Measurements from ENCODE around the gene SFXN5.
"Not testable (repeated sequence)": the region's sequence is repeated elsewhere in the genome, so short reads cannot be mapped to it uniquely, and the experiment has no call there.

SFXN5 gene

DNA sequence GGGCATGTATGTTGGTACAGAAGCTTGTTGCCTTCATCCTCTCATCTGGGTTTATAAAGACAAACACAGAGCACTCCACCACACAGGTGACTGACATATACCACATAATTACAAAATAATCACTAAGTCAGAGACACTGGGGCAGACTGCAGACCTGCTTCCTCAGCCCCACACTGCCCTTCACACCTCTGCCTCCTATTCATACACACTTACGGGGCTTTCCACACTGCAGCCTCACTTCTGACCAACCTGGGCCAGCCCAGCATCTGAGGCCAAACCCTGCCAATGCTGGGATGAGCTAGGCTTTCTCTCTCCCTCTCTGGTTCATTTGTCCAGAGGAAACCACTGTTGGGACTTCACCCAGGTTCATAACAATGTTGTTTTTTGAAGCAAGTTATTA lies 149.7 kb downstream of the SFXN5 start:
- no peak for DNase-seq
- ATAC-seq, result no peak

DNA sequence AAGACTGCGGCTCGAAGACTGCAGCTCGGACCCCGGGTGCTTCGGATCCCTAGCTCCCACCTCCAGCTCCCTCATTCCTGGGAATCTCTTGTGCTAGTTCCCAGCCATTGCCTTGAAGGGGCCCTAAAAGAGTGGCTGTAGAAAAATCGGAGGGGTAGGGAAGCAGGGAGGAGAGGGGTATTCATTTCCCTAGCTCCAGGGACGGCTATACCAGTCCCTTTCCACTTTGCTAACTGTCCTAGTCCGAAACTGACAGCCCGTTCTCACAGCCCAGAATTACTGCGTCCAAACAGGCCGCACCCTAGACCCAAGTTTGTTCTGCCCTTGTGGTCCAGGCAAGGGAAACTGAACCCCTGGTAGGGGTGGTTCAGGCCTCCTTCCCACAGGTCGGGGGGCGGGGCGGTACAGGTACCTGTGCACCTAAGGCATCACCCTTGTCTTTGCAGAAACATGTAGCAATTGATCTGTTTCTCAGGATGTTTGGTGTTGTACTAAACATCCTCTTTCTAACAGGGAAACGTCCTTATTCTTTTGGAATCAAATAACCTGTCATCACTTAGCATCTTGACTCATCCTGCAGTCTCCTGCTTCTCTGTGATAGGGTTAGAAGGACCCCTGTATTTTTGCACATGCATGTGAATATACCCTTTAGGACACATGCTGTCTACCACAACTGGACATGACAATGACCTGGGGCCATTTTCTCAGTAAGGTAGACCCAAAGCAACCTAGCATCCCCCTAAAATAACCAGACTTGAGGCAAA lies 150.2 kb downstream of the SFXN5 start:
- ATAC-seq (no peak), DNase-seq (no peak)

DNA sequence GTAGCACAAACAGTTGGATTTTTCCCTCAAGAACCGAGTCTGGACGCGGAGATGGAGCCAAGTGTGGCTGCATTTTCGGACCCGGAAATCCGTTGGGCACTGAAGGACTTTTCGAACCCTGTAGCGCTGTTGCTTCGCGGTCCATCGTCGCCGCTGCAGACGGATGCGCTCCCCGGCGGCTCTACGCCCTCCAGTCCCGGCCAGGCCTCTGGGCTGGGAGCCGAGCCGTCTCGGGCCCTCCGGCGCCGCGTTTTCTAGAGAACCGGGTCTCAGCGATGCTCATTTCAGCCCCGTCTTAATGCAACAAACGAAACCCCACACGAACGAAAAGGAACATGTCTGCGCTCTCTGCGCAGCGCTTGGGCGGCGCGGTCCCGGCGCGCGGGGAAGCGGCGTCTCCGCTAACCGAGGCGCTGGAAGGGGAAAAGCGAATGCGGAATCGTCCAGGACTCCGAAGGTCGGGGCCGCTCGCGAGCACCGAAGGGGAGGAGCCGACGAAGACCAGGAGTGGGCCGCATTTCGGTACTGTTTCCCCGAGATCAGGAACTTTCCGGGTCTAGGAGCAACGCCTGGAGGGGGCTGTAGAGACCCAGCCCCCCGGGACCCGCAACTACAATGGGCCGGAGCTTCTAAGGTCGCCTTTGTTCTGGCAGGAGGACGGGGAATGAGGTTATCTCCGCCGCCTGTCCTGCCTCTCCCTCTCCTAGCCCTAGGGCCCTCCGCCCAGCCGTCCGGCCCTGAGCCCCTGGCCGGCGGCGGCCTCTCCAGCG lies 151.0 kb downstream of the SFXN5 start:
- peak; percentile 10 for ATAC-seq
- DNase-seq, result peak; percentile 35

DNA sequence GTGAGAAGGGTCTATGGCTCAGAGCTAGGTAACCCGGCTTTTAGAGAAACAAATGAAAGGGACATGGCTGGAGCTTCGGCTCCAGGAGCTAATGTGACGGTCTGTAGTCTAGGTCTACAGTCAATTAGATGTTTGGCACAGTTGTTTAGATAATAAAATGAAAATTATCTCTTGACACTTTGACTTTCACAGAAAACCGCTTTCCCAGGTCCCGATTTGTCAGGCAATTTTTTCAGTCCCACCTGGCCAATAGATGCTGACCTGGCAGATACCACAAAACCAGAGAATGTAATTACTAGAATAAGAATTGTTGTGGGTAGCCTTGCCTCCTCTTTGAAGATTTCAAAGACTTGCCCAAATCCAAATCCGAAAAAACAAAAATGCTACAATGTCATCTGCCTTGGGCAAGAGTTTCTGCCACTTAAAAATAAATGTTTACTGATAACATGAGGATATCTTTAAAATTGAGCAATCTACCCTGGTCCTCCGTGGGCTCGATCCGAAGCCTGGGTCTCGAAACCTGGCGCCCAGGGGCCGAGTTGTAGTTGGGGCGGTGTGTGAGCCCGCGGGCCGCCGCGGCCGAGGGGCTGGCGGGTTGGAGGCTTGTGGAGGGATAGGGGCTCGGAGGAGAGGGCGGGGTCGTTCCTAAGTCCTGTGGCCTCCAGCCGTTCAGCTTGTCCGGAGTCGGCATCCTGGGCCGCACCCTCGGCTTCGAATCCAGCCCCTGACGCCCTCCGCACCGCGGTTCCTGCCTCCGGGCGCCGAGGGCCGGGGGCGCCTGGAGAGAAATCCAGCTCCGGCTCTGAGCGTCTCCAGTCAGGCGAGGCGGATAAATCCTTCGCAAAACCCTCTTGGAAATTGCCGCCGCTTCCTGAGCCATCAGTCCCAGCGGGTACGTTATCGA lies 151.8 kb downstream of the SFXN5 start:
- ATAC-seq (no peak), DNase-seq (no peak)

DNA sequence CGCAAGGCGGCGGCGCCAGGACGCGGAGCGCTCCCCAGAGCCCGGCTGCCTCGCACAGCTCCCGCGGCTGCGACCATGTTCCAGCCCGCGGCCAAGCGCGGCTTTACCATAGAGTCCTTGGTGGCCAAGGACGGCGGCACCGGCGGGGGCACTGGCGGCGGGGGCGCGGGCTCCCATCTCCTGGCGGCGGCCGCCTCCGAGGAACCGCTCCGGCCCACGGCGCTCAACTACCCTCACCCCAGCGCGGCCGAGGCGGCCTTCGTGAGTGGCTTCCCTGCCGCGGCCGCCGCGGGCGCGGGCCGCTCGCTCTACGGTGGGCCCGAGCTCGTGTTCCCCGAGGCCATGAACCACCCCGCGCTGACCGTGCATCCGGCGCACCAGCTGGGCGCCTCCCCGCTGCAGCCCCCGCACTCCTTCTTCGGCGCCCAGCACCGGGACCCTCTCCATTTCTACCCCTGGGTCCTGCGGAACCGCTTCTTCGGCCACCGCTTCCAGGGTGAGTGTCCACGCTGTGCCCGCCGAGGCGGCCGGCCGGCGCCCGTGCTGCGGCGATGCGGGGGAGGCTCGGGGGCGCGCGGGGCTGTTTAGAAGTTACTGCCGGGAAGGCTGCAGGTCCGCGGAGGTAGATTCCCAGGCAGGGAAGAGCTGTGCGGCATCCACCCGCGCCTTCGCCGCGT lies 153.5 kb downstream of the SFXN5 start:
- DNase-seq (no peak), ATAC-seq (no peak)

GRCh38 chr2:72917138-72917876 lies 154.2 kb downstream of the SFXN5 start, which contains the start of gene EMX1:
Gene EMX1 (plus strand): TSS chr2:72917519. CDS start chr2:72917853, 334 bp downstream.
- ATAC-seq (peak; percentile 44), DNase-seq (peak; percentile 54)

DNA sequence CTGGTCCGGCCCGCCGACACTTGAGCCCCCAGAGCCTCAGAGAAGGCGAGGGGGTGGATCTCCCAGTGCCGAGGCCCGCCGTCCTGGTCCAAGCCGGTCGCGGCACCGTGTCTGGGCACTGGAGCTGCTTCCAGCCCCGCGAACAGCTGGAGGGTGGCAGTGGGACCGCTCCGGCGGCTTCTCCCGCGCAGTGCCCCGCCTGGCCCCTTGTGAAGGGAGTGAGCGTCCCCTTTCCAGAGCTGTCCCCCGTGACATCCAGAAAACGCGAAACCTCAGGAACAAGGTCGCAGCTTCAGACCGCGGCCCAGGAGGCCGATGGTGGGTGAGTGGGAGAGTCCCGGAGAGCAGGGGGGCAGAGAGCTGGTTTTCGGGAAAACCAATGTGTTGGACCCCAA lies 154.8 kb downstream of the SFXN5 start:
- DNase-seq, result no peak
- ATAC-seq, result no peak

- ATAC-seq, result peak; percentile 47
- DNase-seq, result peak; percentile 54
These were observed 155.4 kb downstream of the SFXN5 start for GRCh38 chr2:72915907-72916742.

DNA sequence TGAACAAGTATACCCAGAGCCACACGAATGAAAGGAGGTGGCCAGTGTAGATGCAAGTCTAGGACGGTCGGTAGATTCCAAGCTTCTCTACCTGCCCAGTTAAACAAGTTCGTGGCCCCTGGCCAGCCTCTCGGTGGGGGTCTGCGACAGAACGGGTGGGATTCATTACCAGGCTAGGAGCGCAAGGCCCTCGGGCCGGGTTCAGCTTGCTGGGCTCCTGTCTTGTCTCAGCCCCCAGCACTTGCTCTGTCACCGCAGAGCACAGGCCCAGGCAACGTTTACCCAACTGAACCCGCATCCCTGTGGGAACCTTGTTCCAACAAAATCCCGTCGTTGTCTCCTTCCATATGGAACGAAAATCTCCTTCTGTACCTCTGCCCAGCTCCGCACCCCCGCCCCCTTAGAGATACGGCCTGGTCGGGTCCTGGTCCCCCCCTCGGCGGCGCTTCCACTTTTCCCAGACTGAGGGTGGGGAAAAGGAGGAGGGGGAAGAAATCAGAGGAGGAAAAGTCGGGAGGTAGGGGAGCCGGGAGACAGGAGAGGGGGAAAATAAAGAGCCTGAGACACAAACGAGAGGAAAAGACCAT lies 156.1 kb downstream of the SFXN5 start:
- no peak for ATAC-seq
- DNase-seq, result no peak

GRCh38 chr2:72914589-72915319 lies 156.8 kb downstream of the SFXN5 start:
- DNase-seq (no peak), ATAC-seq (no peak)

- ATAC-seq (no peak), DNase-seq (no peak)
These were observed 157.3 kb downstream of the SFXN5 start for GRCh38 chr2:72914206-72914559.

GRCh38 chr2:72913486-72914205 lies 157.9 kb downstream of the SFXN5 start:
- ATAC-seq (no peak), DNase-seq (no peak)

GRCh38 chr2:72911256-72911655 lies 160.3 kb downstream of the SFXN5 start:
- ATAC-seq (no peak), DNase-seq (no peak)

DNA sequence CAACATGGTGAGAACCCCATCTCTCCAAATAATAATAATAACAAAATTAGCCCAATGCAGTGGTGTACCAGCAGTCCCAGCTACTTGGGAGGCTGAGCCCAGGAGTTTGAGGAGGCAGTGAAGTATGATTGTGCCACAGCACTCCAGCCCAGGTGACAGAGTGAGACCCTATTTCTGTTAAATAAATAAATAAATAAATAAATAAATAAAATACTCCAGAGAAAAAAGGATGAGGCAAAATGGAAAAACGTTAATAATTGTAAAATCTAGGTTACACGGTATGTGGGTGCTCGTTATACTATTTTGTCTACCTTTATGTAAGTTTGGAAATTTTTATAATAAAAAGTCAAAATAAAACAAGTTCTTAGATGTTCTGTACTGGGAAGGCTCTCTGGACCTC lies 162.8 kb downstream of the SFXN5 start:
- no peak for DNase-seq
- no peak for ATAC-seq

- ATAC-seq, DNase-seq: not testable (repeated sequence)
These were observed 164.1 kb downstream of the SFXN5 start for GRCh38 chr2:72907369-72907768.

DNA sequence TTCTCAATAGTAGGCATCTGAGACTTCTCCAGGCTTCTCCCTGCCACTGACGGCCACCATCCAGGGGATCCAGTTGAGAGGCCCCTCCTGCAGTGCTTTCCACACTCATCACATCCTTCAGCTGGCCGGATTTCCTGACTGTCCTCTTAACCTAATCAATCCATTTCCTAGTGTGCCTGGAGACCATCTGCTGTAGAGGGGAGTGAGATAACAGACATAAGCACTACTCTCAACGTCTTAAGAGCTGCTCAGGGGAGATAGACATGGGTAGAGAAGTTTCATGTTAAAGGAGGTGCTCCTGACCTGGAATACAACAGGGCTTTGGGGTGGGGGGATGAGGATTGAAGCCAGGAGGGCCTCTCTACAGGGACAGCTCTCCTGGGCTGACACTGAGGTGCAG lies 170.1 kb downstream of the SFXN5 start:
- ATAC-seq (no peak), DNase-seq (no peak)

DNA sequence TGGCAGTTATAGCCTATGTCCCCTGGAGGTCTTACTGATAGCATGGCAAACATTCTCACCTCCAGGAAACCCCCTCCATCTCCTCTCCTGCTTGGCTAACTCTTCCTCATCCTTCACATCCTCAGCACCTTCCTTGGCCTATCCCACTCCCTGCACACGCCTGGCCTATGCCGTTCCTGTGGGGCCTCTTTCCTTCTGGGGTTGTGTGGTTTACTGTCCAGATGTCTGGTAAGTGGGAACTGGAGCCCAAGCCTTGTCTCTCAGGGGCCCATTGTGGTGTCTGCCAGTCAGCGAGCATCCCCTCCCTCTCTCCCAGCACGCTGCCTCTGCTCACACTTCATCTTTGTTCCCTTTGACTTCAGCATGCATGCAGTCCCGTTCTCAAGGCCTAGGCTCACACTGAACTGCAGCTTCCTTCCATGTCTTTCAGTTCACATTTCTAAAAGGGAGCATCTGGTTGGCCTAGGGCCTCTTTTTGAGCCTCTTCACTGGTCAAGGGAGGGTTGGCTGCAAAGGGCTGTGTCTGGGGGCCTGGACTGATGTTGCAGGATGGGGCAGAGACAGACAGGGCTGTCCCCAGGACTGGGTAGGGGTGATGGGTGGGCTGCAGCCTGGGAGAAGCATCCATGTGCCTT lies 171.2 kb downstream of the SFXN5 start:
- ATAC-seq (no peak), DNase-seq (no peak)

- DNase-seq, result no peak
These were observed 173.0 kb downstream of the SFXN5 start for GRCh38 chr2:72898585-72898906.

More at GRCh38 chr2:72898585-72898906, 173.0 kb downstream of the SFXN5 start:
- ATAC-seq, result no peak

Measured in stimulated activated naive CD8-positive, alpha-beta T cell treated with anti-CD3 and anti-CD28 coated beads, Interleukin-15, Interleukin-2, amounts not matched to agents 100 U/mL and 50 U/mL, for 24 hours (primary cell).